KMS-11 (cell line): ENCODE measurements around the gene CAND1.
"Not testable (repeated sequence)": the region's sequence is repeated elsewhere in the genome, so short reads cannot be mapped to it uniquely, and the experiment has no call there.

Source experiments
- H2AFZ ChIP-seq: fragments of 200-600 bp; sonication (generic); 2 replicates; pipeline ENCODE4 v1.6.1; 2016; ENCODE audit warnings: antibody characterized with exemption, mixed run types, low read depth
- H3K27ac ChIP-seq: fragments of 200-600 bp; sonication (generic); 2 replicates; pipeline ENCODE4 v1.6.1; 2016; ENCODE audit warnings: mild to moderate bottlenecking, mixed run types
- H3K27me3 ChIP-seq: fragments of 200-600 bp; sonication (generic); 2 replicates; pipeline ENCODE4 v1.6.1; 2017; ENCODE audit warnings: mild to moderate bottlenecking, low read depth, mixed run types, moderate library complexity; ENCODE audit not compliant: insufficient read depth
- H3K36me3 ChIP-seq: fragments of 200-600 bp; sonication (generic); 2 replicates; pipeline ENCODE4 v1.6.1; 2017; ENCODE audit warnings: mild to moderate bottlenecking, mixed run types; ENCODE audit not compliant: insufficient read depth
- H3K4me1 ChIP-seq: fragments of 200-600 bp; sonication (generic); 2 replicates; pipeline ENCODE4 v1.6.1; 2016; ENCODE audit warnings: mild to moderate bottlenecking, low read depth, mixed run types; ENCODE audit not compliant: poor library complexity, severe bottlenecking
- H3K4me2 ChIP-seq: fragments of 200-600 bp; sonication (generic); 2 replicates; pipeline ENCODE4 v1.7.0; 2016; ENCODE audit warnings: mild to moderate bottlenecking, mixed run types
- H3K4me3 ChIP-seq: fragments of 200-600 bp; sonication (generic); IDR thresholded peaks from 2 replicates; pipeline ENCODE4 v1.6.1; 2017; ENCODE audit warnings: low read depth, low read length, mixed read lengths; ENCODE audit not compliant: insufficient read depth
- H3K79me2 ChIP-seq: fragments of 200-600 bp; sonication (generic); 2 replicates; pipeline ENCODE4 v1.6.1; 2016; ENCODE audit warnings: low read depth, mixed run types; ENCODE audit not compliant: insufficient read depth
- H3K9ac ChIP-seq: fragments of 200-600 bp; sonication (generic); 2 replicates; pipeline ENCODE4 v1.6.1; 2016; ENCODE audit warnings: mild to moderate bottlenecking, mixed run types
- H4K20me1 ChIP-seq: fragments of 200-600 bp; sonication (generic); 2 replicates; pipeline ENCODE4 v1.6.1; 2016; ENCODE audit warnings: mild to moderate bottlenecking, mixed run types; ENCODE audit not compliant: insufficient read depth
- CTCF ChIP-seq: fragments of 200-600 bp; sonication (generic); conservative IDR thresholded peaks from 2 replicates; pipeline ENCODE4 v1.6.1; 2017; ENCODE audit warnings: low read depth, mild to moderate bottlenecking, antibody characterized with exemption, low read length, moderate library complexity, mixed read lengths

The CAND1 gene

GRCh38 chr12:67331828-67332227 lies 62.7 kb downstream of the CAND1 start:
- Histone ChIP-seq H3K4me2 (no peak overlapping the region), H3K27ac (no peak overlapping the region), H3K79me2 (no peaks in the 10 kb centered on the region), H3K4me3 (no peak overlapping the region), H2AFZ (no peak overlapping the region), H3K36me3 (no peaks in the 10 kb centered on the region), H3K27me3 (no peaks in the 10 kb centered on the region), H3K9ac (no peak overlapping the region), H4K20me1 (no peaks in the 10 kb centered on the region), H3K4me1 (no peaks in the 10 kb centered on the region)
- TF ChIP-seq CTCF: no peak

DNA sequence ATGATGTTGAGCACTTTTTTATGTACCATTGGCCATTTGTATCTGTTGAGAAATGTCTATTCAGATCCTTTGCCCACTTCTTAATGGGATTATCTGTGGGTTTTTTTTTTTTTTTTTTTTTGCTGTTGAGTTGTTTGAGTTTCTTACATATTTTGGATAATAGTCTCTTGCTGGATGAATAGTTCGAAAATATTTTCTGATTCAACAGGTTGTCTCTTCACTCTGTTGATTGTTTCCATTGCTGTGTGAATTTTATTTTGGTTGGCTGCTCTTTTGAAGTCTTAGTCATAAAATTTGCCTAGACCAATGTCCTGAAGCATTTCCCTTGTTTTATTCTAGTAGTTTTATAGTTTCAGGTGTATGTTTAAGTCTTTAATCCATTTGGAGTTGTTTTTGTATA lies 64.5 kb downstream of the CAND1 start:
- Histone ChIP-seq H3K4me2 (no peak overlapping the region), H3K9ac (no peak overlapping the region), H2AFZ (no peak overlapping the region), H3K36me3 (no peaks in the 10 kb centered on the region), H4K20me1 (no peaks in the 10 kb centered on the region), H3K4me3 (no peak overlapping the region), H3K79me2 (no peaks in the 10 kb centered on the region), H3K27me3 (no peaks in the 10 kb centered on the region), H3K4me1 (no peaks in the 10 kb centered on the region), H3K27ac (no peak overlapping the region)
- TF ChIP-seq CTCF: no peak

- Histone ChIP-seq H3K4me1 (no peaks in the 10 kb centered on the region), H3K9ac (no peak overlapping the region), H3K36me3 (no peaks in the 10 kb centered on the region), H3K27ac (no peak overlapping the region), H3K4me2 (no peak overlapping the region), H4K20me1 (no peaks in the 10 kb centered on the region), H3K4me3 (no peak overlapping the region), H3K79me2 (no peaks in the 10 kb centered on the region), H3K27me3 (no peaks in the 10 kb centered on the region), H2AFZ (no peak overlapping the region)
- TF ChIP-seq CTCF: no peak
Observed at GRCh38 chr12:67338426-67338825, 69.3 kb downstream of the CAND1 start.

GRCh38 chr12:67339530-67339929 lies 70.4 kb downstream of the CAND1 start:
- Histone ChIP-seq H3K4me1 (no peaks in the 10 kb centered on the region), H4K20me1 (no peaks in the 10 kb centered on the region), H3K27me3 (no peaks in the 10 kb centered on the region), H3K79me2 (no peaks in the 10 kb centered on the region), H3K27ac (no peak overlapping the region), H3K4me2 (no peak overlapping the region), H2AFZ (no peak overlapping the region), H3K9ac (no peak overlapping the region), H3K4me3 (no peak overlapping the region), H3K36me3 (no peaks in the 10 kb centered on the region)
- TF ChIP-seq CTCF: no peak

DNA sequence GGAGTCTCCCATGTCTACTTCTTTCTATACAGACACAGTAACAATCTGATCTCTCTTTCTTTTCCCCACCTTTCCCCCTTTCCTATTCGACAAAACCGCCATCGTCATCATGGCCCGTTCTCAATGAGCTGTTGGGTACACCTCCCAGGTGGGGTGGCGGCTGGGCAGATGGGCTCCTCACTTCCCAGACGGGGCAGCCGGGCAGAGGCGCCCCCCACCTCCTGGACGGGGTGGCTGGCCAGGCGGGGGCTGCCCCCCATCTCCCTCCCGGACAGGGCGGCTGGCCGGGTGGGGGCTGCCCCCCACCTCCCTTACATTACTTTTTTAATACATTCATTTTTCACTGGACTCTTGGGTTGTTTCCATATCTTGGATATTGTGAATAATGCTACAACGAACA lies 71.9 kb downstream of the CAND1 start:
- H3K4me3 ChIP-seq: not testable (repeated sequence)

More for the DNA sequence above, 71.9 kb downstream of the CAND1 start:
- H4K20me1 ChIP-seq, H3K27ac ChIP-seq, H3K4me2 ChIP-seq, H2AFZ ChIP-seq, H3K27me3 ChIP-seq, H3K36me3 ChIP-seq, H3K4me1 ChIP-seq, H3K9ac ChIP-seq, H3K79me2 ChIP-seq: not testable (repeated sequence)
